Liver (tissue), 3 donors: ENCODE measurements around the gene SETBP1.

ENCODE experiments used
- CTCF ChIP-seq: fragments of 150-350 bp; IDR thresholded peaks from 2 replicates; pipeline ENCODE4 v1.5.1; 2017; ENCODE audit warnings: improper control_type of control experiment, low read depth, low read length; ENCODE audit not compliant: missing input control
- EGR1 ChIP-seq, 2 donors: IDR thresholded peaks; 2 replicates each; pipeline ENCODE4 v1.6.1; 2016 to 2018; ENCODE audit warnings: antibody characterized with exemption in 2 of 2, low read depth in 2 of 2
- RAD21 ChIP-seq, 2 donors: IDR thresholded peaks; 2 replicates each; pipeline ENCODE4 v1.6.1; 2016; ENCODE audit warnings: antibody characterized with exemption in 2 of 2, mild to moderate bottlenecking in 2 of 2
- SP1 ChIP-seq: IDR thresholded peaks from 2 replicates; pipeline ENCODE4 v1.6.1; 2018; ENCODE audit warnings: antibody characterized with exemption, mild to moderate bottlenecking
- donor health status: healthy.
- donor health status: healthy.

GRCh38 chr18:44736664-44737380 lies 56.1 kb downstream of the SETBP1 start:
- no peak for TF ChIP-seq CTCF
- TF ChIP-seq EGR1 (IDR thresholded peaks at IDR 0.05; ENCODE audit: low read depth in 2 of 2), result no peak
- TF ChIP-seq RAD21 (IDR thresholded peaks at IDR 0.05), result no peak
- no peak for TF ChIP-seq SP1
